ENCODE measurements around the gene SARS1.

Gene SARS1

DNA sequence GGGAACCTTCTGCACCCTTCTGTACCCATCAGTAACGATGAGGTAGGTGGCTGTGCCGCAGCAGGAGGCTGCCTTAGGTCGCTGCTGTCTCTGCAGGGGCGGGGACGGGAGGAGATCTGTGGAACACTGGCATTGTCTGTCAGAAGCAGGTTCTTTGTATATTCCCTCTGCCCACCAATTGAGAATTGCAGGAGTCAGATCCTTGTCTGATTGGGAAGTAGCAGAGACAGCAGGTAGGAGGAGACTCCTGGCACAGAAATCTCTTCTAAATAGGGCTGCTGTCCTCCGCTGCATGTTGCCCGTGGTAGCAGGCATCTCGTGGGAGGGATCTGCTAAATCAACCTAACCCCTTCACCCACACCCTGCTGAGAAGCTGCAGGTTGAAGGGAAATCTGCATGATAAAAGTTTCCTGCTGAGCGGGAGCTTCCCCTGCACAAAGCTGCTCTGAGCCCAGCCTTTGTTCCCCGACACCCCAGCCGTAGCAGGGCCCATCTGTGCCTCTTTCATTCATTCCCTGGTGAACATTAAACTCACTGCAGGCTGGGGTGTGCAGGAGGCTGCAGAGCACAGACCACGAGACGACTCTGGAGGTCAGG is 15.9 kb downstream of the SARS1 start:
- peak; percentile 89 for DNase-seq

- DNase-seq = no peak
Observed at GRCh38 chr1:109231066-109231465, 17.3 kb downstream of the SARS1 start.

GRCh38 chr1:109235137-109235536 is 21.4 kb downstream of the SARS1 start:
- no peak for DNase-seq

GRCh38 chr1:109237512-109237911 is 23.8 kb downstream of the SARS1 start:
- no peak for DNase-seq

DNA sequence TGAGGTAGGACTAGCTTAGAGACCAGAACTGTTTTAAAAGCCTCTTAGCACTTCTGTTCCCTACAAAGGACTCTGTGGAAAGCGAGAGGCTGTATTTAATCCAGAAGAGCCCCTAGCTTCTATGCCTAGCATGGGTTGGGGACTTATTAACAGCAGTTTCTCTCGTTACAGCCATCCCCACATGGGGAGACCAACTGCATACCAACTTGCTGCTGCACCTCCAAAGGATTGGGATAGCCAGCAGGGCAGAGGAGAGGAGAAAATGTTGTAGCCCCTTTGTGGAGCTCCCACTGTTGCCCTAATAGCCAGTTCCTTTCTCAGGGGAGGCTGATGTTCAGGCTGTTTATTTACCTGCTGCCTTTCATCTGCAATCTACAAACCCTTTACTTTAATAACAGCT is 24.7 kb downstream of the SARS1 start:
- DNase-seq = peak; percentile 75

GRCh38 chr1:109239047-109239408 is 25.3 kb downstream of the SARS1 start:
- DNase-seq = no peak

DNA sequence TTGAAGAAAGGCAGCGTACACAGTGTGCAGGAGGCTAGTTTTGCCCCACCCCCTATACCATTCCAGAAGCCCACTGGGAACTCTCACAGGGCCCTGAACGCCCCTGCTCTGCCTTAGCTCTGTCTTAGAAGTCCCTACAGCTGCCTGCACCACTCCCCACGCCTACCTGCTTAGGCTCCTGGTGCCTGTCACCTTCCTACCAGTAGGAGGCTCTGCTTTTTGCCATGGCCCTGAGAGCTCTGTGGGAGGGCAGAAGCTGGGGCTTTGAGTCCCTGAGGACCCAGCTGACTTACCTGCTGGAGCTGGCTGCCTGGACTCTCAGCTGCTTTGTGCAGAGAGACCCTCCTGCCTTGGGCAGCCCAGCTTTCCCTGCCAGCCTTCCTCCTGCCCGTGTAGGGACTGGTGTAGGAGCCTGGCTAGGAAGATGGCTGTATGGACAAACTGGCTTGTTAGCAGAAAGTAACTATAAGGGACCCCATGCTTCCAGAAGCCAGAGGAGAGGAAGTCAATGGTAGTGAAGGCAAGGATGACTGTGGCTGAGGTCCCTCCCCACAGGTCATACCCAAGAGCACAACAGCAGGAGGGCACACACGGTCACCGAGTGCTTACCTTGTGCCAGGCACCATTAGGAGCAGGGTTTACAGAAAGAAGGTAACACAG is 25.8 kb downstream of the SARS1 start:
- peak; percentile 26 for DNase-seq

DNA sequence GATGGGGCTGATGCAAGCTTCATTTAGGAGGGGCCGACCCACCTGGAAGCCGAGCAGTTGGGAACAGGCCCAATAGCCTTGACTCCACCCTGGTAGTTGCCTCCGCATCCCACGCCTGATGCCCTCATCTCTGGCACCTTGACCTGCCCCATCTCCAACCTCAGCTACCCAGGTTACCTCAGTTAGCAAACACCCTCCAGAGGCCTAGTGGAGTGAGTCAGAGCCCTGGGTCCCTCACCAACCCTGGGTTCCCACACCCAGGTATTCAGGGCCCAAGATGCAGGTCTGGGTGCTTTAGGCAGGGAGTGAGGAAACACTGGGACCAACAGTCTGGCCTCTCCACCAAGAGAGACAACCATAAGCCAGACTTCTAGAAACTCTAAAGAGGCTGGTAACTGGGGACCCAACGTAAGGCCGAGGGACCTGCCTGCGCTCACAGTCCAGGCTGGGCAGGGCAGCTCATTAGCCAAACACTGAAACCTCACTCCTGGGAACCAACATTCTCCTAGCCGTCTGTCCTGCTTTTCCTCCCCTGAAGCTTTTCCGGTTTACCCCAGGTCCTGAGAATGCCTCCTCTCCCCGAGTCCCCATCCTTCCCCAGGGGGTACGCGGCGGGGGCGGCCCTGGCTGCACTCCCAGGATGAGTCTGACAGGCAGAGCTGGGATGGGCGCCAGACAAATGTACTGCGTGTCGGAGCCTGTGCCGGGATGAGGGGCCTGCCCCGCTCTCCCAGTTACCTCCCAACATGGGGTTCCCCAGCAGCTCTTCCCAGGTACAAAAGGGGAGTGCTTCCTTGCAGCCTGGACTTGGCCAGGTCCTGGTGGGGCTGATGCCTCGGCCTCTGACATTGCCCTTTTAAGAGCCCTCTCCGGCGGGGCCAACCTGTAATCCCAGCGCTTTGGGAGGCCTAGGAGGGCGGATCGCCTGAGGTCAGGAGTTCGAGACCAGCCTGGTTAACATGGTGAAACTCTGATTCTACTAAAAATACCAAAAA is 26.7 kb downstream of the SARS1 start:
- DNase-seq = no peak

GRCh38 chr1:109241344-109241743 is 27.6 kb downstream of the SARS1 start:
- DNase-seq = no peak

DNA sequence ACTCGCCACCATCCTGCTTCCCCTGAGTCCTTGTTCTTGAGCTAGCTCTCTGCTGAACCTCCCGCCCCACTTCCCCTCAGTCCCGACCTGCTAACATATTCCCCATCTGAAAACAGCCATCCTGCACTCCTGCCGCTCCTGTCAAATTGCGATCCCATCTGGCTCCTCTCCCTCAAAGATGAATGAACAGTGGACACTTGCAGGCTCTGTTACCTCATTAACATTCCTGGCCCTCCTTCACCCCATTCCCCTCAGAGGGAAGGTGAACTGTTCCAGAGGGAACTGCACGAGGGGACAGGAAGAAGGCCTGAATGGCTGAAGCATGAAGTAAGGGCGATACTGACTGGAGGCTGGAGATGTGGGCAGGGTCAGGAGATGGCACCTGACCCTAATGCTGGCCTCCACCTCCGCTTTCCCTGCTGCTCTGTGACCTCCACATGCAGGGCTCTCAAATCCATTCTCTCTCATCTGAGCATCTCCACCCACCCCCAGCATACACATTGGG is 28.2 kb downstream of the SARS1 start:
- DNase-seq = no peak

GRCh38 chr1:109242387-109242786 is 28.7 kb downstream of the SARS1 start:
- DNase-seq = no peak

DNA sequence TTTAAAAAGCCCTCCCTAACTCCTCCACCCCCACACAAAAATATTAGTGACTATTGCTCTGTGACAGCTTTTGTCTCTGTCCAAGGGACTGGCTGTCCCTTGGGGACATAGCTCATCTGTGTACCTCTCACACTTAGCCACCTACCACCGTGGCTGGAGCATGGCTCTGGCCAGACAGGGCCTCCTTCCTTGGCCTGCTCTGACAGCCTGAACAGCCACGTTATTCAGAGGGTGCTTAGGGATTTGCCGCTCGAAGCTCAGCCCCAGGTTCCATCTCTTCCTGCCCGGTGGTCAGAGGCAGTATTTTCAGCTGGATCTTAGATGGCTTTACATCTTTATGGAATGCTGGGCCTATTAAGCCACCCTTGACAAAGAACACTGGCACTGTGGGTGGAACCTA is 29.5 kb downstream of the SARS1 start:
- no peak for DNase-seq

GRCh38 chr1:109243860-109244552 is 30.3 kb downstream of the SARS1 start:
- DNase-seq = no peak

GRCh38 chr1:109246141-109246551 is 32.4 kb downstream of the SARS1 start:
- DNase-seq = no peak

- DNase-seq = no peak
Observed at GRCh38 chr1:109247401-109248365, 34.0 kb downstream of the SARS1 start.

DNA sequence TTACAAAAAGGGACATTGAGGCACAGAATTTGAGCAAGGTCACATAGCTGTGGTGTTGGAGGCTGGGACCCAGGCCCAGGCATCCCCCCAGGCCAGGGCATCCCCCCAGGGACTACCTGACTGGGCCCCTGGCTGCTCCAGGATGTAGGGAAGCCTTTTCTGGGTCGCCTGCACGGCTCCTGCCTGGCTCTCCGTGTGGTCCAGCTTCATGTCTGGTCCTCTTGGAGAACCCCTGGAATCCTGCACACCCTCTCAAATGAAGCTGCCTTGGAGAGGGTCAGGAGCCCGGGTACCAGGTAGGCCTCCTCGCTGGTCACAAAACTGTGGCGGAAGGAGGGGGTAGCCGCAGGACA is 34.7 kb downstream of the SARS1 start:
- no peak for DNase-seq

DNA sequence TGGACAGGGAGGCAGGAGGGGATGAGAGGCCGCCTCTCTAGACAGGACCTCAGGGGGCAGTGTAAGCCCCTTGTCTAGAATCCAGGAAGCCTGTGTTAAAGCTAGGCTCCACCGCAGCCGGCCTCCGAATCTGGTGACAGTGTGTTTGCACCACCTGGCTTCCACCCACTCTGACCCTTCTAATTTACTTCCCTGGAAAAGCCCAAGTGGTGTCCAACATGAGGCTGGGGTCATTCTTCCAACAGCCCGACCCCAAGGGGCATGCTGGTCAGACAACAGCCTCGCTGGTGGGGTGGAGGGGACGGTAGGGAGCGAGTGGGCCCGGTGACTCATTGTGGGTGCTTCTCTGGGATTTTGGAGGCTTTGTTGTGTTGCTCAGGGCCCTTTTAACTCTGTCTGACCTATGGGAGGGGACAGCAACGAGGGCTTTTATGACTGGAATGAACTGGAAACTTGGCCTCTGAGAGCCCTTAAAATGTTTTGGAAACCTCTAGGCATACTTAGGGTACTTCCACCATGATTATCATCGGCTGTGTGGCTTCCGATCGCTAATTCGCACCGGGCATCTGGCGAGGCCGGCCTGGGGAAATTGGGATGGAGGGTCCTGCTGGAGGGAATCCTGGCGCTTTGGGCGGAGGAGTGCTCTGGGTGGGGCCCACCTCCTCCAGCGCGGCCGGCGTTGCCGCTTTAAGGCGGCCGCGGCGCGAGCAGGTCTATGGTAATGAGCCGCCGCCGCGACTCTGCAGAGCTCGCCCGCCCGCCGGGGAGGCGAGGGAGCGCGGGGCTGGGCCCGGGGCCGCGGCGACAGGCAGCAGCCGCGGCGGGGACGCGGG is 35.3 kb downstream of the SARS1 start, which contains the start of gene CELSR2:
Gene CELSR2 (plus strand): TSS at position 743 of the 833 bp plus-strand sequence. CDS start 541 bp downstream, outside the sequence.
- DNase-seq = peak; percentile 46

DNA sequence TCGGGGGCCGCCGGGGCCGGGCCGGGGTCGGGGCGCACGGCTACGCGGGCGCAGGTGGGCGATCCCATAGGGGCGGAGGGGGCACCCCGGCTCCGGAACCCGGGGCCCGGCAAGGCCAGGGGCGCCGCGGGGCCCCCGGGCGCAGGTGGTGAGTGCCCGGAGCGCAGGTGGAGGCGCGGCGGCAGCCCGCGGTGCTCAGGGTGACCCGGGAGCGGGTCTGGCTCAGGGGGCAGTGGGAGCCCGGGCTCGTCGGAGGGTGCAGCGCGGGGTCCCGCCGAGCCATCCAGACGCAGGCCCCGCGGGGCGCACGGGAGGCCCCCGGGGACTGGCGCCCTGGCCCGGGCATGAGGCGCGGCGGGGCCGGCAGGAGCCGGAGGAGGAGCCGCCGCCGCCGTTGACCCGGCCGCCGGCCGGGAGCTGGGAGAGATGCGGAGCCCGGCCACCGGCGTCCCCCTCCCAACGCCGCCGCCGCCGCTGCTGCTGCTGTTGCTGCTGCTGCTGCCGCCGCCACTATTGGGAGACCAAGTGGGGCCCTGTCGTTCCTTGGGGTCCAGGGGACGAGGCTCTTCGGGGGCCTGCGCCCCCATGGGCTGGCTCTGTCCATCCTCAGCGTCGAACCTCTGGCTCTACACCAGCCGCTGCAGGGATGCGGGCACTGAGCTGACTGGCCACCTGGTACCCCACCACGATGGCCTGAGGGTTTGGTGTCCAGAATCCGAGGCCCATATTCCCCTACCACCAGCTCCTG is 36.1 kb downstream of the SARS1 start:
- DNase-seq = no peak

DNA sequence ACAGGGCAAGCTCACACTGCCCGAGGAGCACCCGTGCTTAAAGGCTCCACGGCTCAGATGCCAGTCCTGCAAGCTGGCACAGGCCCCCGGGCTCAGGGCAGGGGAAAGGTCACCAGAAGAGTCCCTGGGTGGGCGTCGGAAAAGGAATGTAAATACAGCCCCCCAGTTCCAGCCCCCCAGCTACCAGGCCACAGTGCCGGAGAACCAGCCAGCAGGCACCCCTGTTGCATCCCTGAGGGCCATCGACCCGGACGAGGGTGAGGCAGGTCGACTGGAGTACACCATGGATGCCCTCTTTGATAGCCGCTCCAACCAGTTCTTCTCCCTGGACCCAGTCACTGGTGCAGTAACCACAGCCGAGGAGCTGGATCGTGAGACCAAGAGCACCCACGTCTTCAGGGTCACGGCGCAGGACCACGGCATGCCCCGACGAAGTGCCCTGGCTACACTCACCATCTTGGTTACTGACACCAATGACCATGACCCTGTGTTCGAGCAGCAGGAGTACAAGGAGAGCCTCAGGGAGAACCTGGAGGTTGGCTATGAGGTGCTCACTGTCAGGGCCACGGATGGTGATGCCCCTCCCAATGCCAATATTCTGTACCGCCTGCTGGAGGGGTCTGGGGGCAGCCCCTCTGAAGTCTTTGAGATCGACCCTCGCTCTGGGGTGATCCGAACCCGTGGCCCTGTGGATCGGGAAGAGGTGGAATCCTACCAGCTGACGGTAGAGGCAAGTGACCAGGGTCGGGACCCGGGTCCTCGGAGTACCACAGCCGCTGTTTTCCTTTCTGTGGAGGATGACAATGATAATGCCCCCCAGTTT is 36.9 kb downstream of the SARS1 start:
- DNase-seq = no peak
